GM12891 (cell line): Measurements from ENCODE around the gene NKX1-2.

Experiments
- POLR2A ChIP-seq: IDR thresholded peaks from 2 replicates; pipeline ENCODE4 v1.6.1; 2011; ENCODE audit warnings: low read depth, low read length, control low read depth
- POLR2AphosphoS5 ChIP-seq: IDR thresholded peaks from 2 replicates; pipeline ENCODE4 v1.6.1; 2011; ENCODE audit warnings: low read depth, low read length, control low read depth
- POU2F2 ChIP-seq: IDR thresholded peaks from 2 replicates; pipeline ENCODE4 v1.6.1; 2011; ENCODE audit warnings: low read depth, mild to moderate bottlenecking, control low read depth, low read length, moderate library complexity
- TAF1 ChIP-seq: IDR thresholded peaks from 2 replicates; pipeline ENCODE4 v1.6.1; 2011; ENCODE audit warnings: low read depth, low read length, control low read depth

DNA sequence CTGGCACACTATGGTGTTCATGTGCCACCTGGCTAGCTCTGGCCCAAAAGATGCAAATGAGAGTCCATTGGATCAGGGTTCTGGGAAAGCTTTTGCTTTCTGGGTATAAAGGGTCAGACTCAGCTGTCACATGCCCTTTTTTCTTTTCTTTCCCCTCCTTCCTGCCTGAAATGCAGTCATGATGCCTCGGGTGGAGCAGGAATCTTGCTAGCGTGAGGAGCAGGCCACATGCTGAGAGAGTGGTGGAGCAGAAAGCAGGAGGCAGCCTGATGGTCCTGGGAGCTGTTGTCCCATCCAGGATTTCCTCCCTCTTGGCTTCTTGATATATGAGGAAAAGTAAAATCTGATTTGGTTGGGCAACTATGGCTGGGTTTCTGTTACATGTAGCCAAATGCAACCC lies 9.1 kb upstream of the NKX1-2 start:
- TF ChIP-seq POLR2AphosphoS5 (no peak), POLR2A (no peak), TAF1 (no peak), POU2F2 (no peak)
